Hematopoietic multipotent progenitor cell treated with erythropoietin and hydrocortisone succinate and interleukin-3 and kit ligand, for 4 days (in vitro differentiated cells): Measurements from ENCODE around the gene EXOC4.

Experiments
- DNase-seq: peaks from one replicate; pipeline ENCODE4 v3.0.0-alpha.2; 2015

EXOC4 gene

GRCh38 chr7:133582766-133583523 is 330.1 kb downstream of the EXOC4 start:
- DNase-seq: no peak

GRCh38 chr7:133583545-133584171 is 330.8 kb downstream of the EXOC4 start:
- peak; percentile 8 for DNase-seq

GRCh38 chr7:133584956-133585668 is 332.2 kb downstream of the EXOC4 start:
- DNase-seq: peak; percentile 11

GRCh38 chr7:133586253-133586652 is 333.4 kb downstream of the EXOC4 start:
- DNase-seq: no peak

GRCh38 chr7:133587903-133588302 is 335.0 kb downstream of the EXOC4 start:
- DNase-seq: no peak

- no peak for DNase-seq
Measured at GRCh38 chr7:133590795-133591194, 337.9 kb downstream of the EXOC4 start.

GRCh38 chr7:133591704-133592340 is 338.9 kb downstream of the EXOC4 start:
- no peak for DNase-seq

- DNase-seq: no peak
Measured at GRCh38 chr7:133593561-133593960, 340.7 kb downstream of the EXOC4 start.

- DNase-seq: no peak
Measured at GRCh38 chr7:133601617-133602016, 348.7 kb downstream of the EXOC4 start.

GRCh38 chr7:133602291-133602690 is 349.4 kb downstream of the EXOC4 start:
- DNase-seq: no peak

GRCh38 chr7:133606991-133607390 is 354.1 kb downstream of the EXOC4 start:
- DNase-seq: no peak

GRCh38 chr7:133609806-133610205 is 356.9 kb downstream of the EXOC4 start:
- DNase-seq: no peak

GRCh38 chr7:133611955-133612354 is 359.1 kb downstream of the EXOC4 start:
- DNase-seq: no peak

GRCh38 chr7:133613250-133613790 is 360.4 kb downstream of the EXOC4 start:
- peak; percentile 9 for DNase-seq

GRCh38 chr7:133614251-133614650 is 361.4 kb downstream of the EXOC4 start:
- DNase-seq: no peak

GRCh38 chr7:133618970-133619369 is 366.1 kb downstream of the EXOC4 start:
- no peak for DNase-seq

- DNase-seq: no peak
Measured at GRCh38 chr7:133619491-133619890, 366.6 kb downstream of the EXOC4 start.

- no peak for DNase-seq
Measured at GRCh38 chr7:133623721-133624120, 370.8 kb downstream of the EXOC4 start.

- DNase-seq: peak; percentile 11
Measured at GRCh38 chr7:133625046-133625445, 372.2 kb downstream of the EXOC4 start.

GRCh38 chr7:133629701-133630100 is 376.8 kb downstream of the EXOC4 start:
- DNase-seq: no peak

- DNase-seq: peak; percentile 51
Measured at GRCh38 chr7:133633055-133633454, 380.2 kb downstream of the EXOC4 start.

GRCh38 chr7:133635541-133635940 is 382.7 kb downstream of the EXOC4 start:
- no peak for DNase-seq

GRCh38 chr7:133638857-133639256 is 386.0 kb downstream of the EXOC4 start:
- no peak for DNase-seq
